ENCODE data around the gene DEFB115. TPM values are rescaled to one million over a fixed set of nuclear protein-coding genes. Genes with fewer than 3 reads are reported as not detected.

Gene DEFB115
- total RNA-seq, 1 donor from 2014 or later: not detected

Other genes with a start within 250 kb of the DEFB115 start
- not detected for gene DEFB116, start 50.9 kb downstream of the DEFB115 start, total RNA-seq
- gene DEFB118, start 110.9 kb downstream of the DEFB115 start, total RNA-seq: not detected
- gene DEFB119, start 132.9 kb downstream of the DEFB115 start, total RNA-seq: not detected
- gene DEFB121, start 148.6 kb downstream of the DEFB115 start, total RNA-seq: not detected
- gene DEFB123, start 183.0 kb downstream of the DEFB115 start, total RNA-seq: not detected
- gene DEFB124, start 217.5 kb downstream of the DEFB115 start, total RNA-seq: not detected
- gene REM1, start 217.6 kb downstream of the DEFB115 start, total RNA-seq: 4.7 TPM